GM18499 (cell line): ENCODE data around the gene DGCR6L.
"Not testable (repeated sequence)": the region's sequence is repeated elsewhere in the genome, so short reads cannot be mapped to it uniquely, and the experiment has no call there.

ENCODE experiments used
- ATAC-seq: cut with Tn5 transposase; IDR thresholded peaks from one replicate; pipeline ENCODE4 v1.9.1; 2021; ENCODE audit warnings: moderate number of reproducible peaks; ENCODE audit not compliant: insufficient read depth, unreplicated experiment

DGCR6L gene

GRCh38 chr22:20311249-20312062, 8.4 kb downstream of the DGCR6L start:
- ATAC-seq, result not testable (repeated sequence)

GRCh38 chr22:20310773-20311172, 9.1 kb downstream of the DGCR6L start:
- not testable (repeated sequence) for ATAC-seq

DNA sequence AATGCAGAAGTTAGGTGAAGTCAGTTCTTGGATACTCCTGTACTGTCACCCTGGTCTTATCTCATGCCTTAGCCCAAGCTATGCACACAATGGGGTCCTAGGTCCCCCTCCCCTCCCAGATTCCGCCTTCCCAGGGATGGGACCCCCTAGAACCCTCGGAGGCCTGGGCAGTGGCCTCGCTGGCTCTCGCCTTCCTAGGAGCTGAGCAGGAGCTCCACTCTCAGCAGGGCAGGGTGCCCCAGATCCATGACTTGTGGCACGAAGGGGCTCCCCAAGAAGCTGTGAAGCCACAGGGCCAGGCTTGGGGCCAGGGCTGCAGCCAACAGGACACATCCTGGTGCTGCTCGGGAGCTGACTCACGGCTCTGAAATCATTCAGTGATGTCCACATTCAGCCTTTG, 9.7 kb downstream of the DGCR6L start:
- not testable (repeated sequence) for ATAC-seq

DNA sequence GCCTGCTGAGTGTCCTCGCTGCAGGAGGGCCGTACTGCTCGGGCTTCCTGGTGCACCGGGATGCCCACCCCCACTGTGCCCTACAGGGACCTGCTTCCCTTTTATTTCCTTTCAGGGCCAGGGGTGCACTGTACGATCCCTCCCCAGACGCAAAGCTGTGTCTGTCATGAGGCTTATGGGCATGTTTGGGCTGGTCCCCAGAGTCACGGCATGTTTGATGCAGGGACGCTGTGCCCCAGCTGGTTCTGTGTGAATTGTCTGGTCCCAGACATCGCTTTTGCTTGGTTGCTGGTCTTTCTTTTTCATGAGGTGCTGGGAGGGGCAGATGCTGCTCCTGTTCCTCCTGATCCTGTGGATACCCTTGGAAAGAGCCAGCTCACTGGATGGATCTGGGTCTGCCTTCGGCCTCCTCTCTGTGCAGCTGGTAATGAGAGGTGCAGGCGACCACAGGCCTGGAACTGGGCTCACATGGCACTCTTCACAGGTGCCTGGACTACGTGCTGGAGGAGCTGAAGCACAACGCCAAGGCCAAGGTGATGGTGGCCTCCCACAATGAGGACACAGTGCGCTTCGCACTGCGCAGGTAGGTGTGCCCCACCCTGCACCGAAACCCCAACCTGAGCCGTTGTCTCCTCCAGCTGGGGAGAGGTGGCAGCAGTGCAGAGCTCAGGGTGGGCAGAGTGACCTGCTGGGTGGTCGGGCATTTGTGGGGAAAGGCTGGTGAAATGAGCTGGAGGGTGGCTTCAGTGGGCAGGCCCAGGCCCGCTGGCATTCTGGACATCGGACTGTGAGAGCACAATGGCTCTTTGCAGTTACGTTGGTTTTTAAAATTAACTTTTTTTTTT, 10.8 kb downstream of the DGCR6L start:
- not testable (repeated sequence) for ATAC-seq

- ATAC-seq, result not testable (repeated sequence)
These were observed 12.1 kb downstream of the DGCR6L start for GRCh38 chr22:20307448-20308447.

- not testable (repeated sequence) for ATAC-seq
These were observed 13.0 kb downstream of the DGCR6L start for GRCh38 chr22:20306646-20307447.

- no peak for ATAC-seq
These were observed 13.8 kb downstream of the DGCR6L start for GRCh38 chr22:20305894-20306645.

GRCh38 chr22:20305230-20305893, 14.5 kb downstream of the DGCR6L start:
- ATAC-seq, result not testable (repeated sequence)

- no peak for ATAC-seq
These were observed 15.2 kb downstream of the DGCR6L start for GRCh38 chr22:20304646-20305045.

- ATAC-seq, result not testable (repeated sequence)
These were observed 16.7 kb downstream of the DGCR6L start for GRCh38 chr22:20303229-20303534.

- no peak for ATAC-seq
These were observed 17.2 kb downstream of the DGCR6L start for GRCh38 chr22:20302438-20303228.

DNA sequence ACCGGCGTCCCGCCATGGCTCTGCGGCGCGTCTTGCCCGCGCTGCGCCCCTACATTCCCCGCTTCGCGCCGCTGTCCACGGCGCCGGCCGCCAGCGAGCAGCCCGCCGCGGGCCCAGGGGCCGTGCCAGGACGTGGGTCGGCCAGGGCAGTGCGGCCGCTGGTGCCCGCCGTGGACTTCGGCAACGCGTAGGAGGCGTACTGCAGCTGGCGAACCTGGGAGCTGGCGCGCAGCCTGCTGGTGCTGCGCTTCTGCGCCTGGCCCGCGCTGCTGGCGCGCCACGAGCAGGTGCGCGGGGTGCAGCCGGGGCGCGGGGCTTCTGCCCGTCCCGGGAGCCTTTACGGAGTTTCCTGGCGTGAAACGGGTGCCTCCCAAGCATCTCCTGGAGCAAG, 20.1 kb downstream of the DGCR6L start:
- no peak for ATAC-seq

DNA sequence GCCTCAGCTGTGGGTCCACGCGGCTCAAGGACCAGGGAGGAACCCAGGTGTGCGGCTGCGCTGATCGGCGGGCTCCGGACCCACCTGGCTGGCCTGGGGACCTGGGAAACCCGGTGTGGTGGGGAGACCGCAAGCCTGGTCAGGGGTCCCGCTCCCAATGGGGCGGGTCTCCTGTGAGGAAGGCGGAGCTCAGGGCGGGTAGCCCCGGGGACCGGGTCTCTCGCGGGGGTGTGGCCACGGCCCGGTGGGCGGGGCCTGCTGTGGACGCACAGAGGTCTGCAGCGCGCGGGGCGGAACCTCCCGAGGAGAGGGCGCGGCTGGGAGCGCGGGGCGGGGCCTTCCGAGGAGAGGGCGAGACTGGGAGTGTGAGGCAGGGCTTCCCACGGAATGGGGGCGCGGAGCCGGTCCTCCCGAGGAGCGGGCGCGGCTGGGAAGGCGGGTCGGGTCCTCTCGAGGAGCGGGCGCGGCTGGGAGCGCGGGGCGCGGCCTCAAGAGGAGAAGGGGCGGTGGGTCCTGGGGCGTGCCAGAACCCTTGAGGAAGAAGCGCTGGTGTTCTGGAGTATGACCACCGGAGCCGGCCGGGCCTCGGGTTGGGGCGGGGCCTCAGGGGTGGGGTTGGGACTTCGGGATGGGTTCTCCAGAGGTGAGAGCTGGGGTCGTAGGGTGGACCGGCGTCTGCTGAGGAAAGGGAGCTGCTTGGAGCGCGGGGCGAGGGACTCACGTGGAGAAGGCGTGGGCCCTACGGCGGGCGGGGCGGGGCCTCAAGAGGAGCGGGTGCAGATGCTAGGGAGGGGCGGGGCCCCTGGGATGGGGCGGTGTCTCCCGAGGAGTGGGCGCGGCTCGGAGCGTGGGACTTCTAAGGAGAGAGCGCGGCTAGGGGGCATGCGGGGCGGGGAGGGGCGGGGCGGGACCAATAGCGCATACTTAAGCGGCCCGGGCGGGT, 20.8 kb downstream of the DGCR6L start:
- ATAC-seq, result no peak

DNA sequence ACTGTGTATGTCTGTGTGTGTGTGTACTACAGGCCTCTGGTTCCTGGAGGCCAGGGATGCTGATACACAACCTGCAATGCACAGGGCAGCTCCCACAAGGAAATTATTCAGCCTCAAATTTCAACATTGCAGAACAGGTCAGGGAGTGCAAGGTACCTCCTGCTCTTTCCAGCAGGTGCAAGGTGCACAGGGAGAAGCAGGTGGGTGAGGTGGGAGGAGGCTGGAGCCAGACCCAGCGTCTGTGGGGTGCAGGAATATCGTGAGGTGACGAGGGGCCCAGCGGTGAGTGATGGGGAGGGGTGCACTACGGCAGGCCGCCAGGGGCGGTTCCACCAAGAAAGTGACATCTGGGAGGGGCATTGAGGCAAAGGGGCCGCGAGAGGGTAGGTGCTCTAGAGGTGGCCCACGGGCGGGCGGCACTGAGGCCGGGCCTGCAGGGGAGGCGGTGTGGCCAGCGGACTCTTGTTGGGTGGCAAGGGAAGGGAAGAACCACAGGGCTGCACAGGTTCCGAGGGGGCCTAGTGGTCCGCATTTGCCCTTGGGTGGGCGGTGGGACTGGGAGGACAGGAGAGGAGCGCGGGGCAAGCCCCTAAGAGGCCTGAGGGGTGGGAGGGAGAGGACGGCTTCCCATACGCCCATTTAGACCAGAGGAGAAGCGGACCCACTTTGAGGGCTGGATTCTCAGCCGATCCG, 21.6 kb downstream of the DGCR6L start:
- no peak for ATAC-seq

DNA sequence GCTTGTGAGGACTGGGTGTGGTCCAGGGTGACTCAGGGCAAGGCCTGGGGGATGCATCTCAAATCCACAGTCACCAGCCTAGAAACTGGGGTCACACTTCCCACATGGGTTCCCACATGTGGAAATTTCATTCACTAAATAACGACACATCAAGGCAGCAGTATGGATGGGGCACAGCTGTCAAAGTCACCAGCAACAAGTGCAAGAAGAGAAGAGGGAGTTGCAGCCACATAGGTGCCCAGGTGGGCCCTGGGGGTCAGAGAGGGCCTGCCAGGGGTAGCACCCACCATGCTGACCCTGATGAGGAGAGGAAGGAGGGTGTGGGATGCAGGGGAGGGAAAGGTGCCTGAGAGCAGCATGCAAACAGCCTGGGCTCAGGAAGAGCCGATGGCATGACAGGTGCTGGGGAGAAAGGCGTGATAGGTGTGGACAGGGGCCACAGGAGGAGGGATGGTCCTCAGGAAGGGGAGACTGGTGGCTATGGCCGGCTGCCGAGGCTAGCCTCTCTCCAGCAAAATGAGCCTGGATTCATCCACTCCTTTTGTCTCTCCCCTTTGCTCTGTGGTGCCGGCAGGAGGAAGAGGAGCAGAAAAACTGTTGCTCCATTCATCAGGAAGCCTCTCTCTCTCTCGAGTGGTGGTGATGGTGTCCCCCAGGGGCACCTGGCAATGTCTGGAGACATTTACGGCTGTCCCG, 22.3 kb downstream of the DGCR6L start:
- ATAC-seq, result no peak
